HEK293 (cell line): ENCODE results near the gene FRRS1L.

ENCODE experiments used
- CTCF ChIP-seq: fragments of 450-650 bp; formaldehyde crosslinking; IDR thresholded peaks from 2 replicates; pipeline ENCODE4 v1.5.1; 2016; ENCODE audit warnings: missing biosample characterization, missing genetic modification characterization
- EGR2 ChIP-seq: fragments of 450-650 bp; formaldehyde crosslinking; IDR thresholded peaks from 2 replicates; pipeline ENCODE4 v1.5.1; 2016; ENCODE audit warnings: low read depth, missing biosample characterization, missing genetic modification characterization
- KLF17 ChIP-seq: fragments of 450-650 bp; formaldehyde crosslinking; IDR thresholded peaks from 2 replicates; pipeline ENCODE4 v1.5.1; 2016; ENCODE audit warnings: missing biosample characterization, missing genetic modification characterization
- REPIN1 ChIP-seq: fragments of 450-650 bp; formaldehyde crosslinking; IDR thresholded peaks from 2 replicates; pipeline ENCODE4 v1.5.1; 2017; ENCODE audit warnings: missing biosample characterization, missing genetic modification characterization, low read depth
- ZBTB17 ChIP-seq: fragments of 450-650 bp; formaldehyde crosslinking; IDR thresholded peaks from 2 replicates; pipeline ENCODE4 v1.5.1; 2016; ENCODE audit warnings: missing biosample characterization, missing genetic modification characterization
- ZNF146 ChIP-seq: fragments of 450-650 bp; formaldehyde crosslinking; IDR thresholded peaks from 2 replicates; pipeline ENCODE4 v1.5.1; 2016; ENCODE audit warnings: missing biosample characterization, missing genetic modification characterization
- ZNF23 ChIP-seq: fragments of 450-650 bp; formaldehyde crosslinking; IDR thresholded peaks from 2 replicates; pipeline ENCODE4 v1.5.1; 2016; ENCODE audit warnings: missing biosample characterization, missing genetic modification characterization, borderline replicate concordance
- ZNF558 ChIP-seq: fragments of 450-650 bp; formaldehyde crosslinking; IDR thresholded peaks from 2 replicates; pipeline ENCODE4 v1.5.1; 2016; ENCODE audit warnings: missing biosample characterization, missing genetic modification characterization
- ZNF660 ChIP-seq: fragments of 450-650 bp; IDR thresholded peaks from 2 replicates; pipeline ENCODE4 v1.5.1; 2018; ENCODE audit warnings: missing biosample characterization, mild to moderate bottlenecking, missing genetic modification characterization
- ZNF692 ChIP-seq: fragments of 450-650 bp; formaldehyde crosslinking; IDR thresholded peaks from 2 replicates; pipeline ENCODE4 v1.5.1; 2016; ENCODE audit warnings: missing biosample characterization, missing genetic modification characterization
- ZNF843 ChIP-seq: fragments of 450-650 bp; formaldehyde crosslinking; IDR thresholded peaks from 2 replicates; pipeline ENCODE4 v1.5.1; 2016; ENCODE audit warnings: missing biosample characterization, missing genetic modification characterization
- ZSCAN30 ChIP-seq: fragments of 450-650 bp; IDR thresholded peaks from 2 replicates; pipeline ENCODE4 v1.5.1; 2018; ENCODE audit warnings: missing biosample characterization, mild to moderate bottlenecking, missing genetic modification characterization, moderate library complexity
- TF ChIP-seq, protein P1 (sequence below): fragments of 450-650 bp; IDR thresholded peaks from 2 replicates; pipeline ENCODE4 v1.5.1; 2018; ENCODE audit warnings: missing biosample characterization, missing genetic modification characterization
- TF ChIP-seq, protein P2 (sequence below): fragments of 450-650 bp; formaldehyde crosslinking; IDR thresholded peaks from 2 replicates; pipeline ENCODE4 v1.5.1; 2016; ENCODE audit warnings: missing biosample characterization, missing genetic modification characterization

- TF ChIP-seq, protein P1, sequence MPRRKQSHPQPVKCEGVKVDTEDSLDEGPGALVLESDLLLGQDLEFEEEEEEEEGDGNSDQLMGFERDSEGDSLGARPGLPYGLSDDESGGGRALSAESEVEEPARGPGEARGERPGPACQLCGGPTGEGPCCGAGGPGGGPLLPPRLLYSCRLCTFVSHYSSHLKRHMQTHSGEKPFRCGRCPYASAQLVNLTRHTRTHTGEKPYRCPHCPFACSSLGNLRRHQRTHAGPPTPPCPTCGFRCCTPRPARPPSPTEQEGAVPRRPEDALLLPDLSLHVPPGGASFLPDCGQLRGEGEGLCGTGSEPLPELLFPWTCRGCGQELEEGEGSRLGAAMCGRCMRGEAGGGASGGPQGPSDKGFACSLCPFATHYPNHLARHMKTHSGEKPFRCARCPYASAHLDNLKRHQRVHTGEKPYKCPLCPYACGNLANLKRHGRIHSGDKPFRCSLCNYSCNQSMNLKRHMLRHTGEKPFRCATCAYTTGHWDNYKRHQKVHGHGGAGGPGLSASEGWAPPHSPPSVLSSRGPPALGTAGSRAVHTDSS (tag by site-specific recombination): no peak
- TF ChIP-seq CTCF (tag by site-specific recombination) (no peak), ZSCAN30 (tag by site-specific recombination) (no peak), REPIN1 (tag by site-specific recombination) (no peak), ZNF558 (tag by site-specific recombination) (no peak), EGR2 (no peak), KLF17 (tag by site-specific recombination) (no peak), ZNF660 (tag by site-specific recombination) (no peak), ZNF146 (tag by site-specific recombination) (no peak), ZNF692 (tag by site-specific recombination) (no peak), ZNF843 (no peak), ZBTB17 (tag by site-specific recombination) (no peak), ZNF23 (no peak)
- TF ChIP-seq, protein P2, sequence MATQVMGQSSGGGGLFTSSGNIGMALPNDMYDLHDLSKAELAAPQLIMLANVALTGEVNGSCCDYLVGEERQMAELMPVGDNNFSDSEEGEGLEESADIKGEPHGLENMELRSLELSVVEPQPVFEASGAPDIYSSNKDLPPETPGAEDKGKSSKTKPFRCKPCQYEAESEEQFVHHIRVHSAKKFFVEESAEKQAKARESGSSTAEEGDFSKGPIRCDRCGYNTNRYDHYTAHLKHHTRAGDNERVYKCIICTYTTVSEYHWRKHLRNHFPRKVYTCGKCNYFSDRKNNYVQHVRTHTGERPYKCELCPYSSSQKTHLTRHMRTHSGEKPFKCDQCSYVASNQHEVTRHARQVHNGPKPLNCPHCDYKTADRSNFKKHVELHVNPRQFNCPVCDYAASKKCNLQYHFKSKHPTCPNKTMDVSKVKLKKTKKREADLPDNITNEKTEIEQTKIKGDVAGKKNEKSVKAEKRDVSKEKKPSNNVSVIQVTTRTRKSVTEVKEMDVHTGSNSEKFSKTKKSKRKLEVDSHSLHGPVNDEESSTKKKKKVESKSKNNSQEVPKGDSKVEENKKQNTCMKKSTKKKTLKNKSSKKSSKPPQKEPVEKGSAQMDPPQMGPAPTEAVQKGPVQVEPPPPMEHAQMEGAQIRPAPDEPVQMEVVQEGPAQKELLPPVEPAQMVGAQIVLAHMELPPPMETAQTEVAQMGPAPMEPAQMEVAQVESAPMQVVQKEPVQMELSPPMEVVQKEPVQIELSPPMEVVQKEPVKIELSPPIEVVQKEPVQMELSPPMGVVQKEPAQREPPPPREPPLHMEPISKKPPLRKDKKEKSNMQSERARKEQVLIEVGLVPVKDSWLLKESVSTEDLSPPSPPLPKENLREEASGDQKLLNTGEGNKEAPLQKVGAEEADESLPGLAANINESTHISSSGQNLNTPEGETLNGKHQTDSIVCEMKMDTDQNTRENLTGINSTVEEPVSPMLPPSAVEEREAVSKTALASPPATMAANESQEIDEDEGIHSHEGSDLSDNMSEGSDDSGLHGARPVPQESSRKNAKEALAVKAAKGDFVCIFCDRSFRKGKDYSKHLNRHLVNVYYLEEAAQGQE (tag by site-specific recombination): no peak
Observed at GRCh38 chr9:109141375-109141774, 25.7 kb downstream of the FRRS1L start.
